CD4-positive, alpha-beta T cell (primary cell): ENCODE results near the gene ZBTB40. TPM values are rescaled to one million over a fixed set of nuclear protein-coding genes. Genes with fewer than 3 reads are reported as not detected.

Source experiments
- ATAC-seq: fragments of 200-7000 bp; cut with Tn5 transposase; one replicate; pipeline ENCODE4 v1.10.0; 2022; ENCODE audit warnings: mild to moderate bottlenecking; ENCODE audit not compliant: poor library complexity
- CTCF ChIA-PET: fragments of 350-600 bp; sonication (Branson Sonifier 250); formaldehyde crosslinking; loops from one replicate; lab custom pipeline; 2021; ENCODE audit warnings: antibody characterized with exemption, inconsistent platforms; lab: Charles Lee
- POLR2A ChIA-PET: fragments of 350-600 bp; sonication (Branson Sonifier 250); formaldehyde crosslinking; loops from one replicate; lab custom pipeline; 2021; ENCODE audit warnings: antibody characterized with exemption, inconsistent platforms; lab: Charles Lee
- DNase-seq, 14 experiments: peaks; one replicate each; pipeline ENCODE4 v3.0.0-alpha.2; 2013 to 2020; ENCODE audit warnings: mixed read lengths in 2 of 14
- H3K27ac ChIP-seq, 2 donors: one replicate each; pipeline versions ENCODE4 v1.5.1 to v1.7.0; 2013; ENCODE audit warnings: low read length in 2 of 2, low read depth in 1 of 2, mild to moderate bottlenecking in 1 of 2
- H3K27me3 ChIP-seq, 2 experiments: 1 replicate in 1 of 2; 2 replicates in 1 of 2; pipeline versions ENCODE4 v1.6.1 to v1.7.0; 2013; ENCODE audit warnings: low read length in 2 of 2, control low read depth in 1 of 2, mild to moderate bottlenecking in 1 of 2, moderate library complexity in 1 of 2; ENCODE audit not compliant: insufficient read depth in 2 of 2, control insufficient read depth in 1 of 2
- H3K36me3 ChIP-seq: one replicate; pipeline ENCODE4 v1.6.1; 2013; ENCODE audit warnings: low read length, control low read depth; ENCODE audit not compliant: insufficient read depth
- H3K4me1 ChIP-seq: one replicate; pipeline ENCODE4 v1.6.1; 2013; ENCODE audit warnings: low read length, control low read depth; ENCODE audit not compliant: insufficient read depth
- H3K4me3 ChIP-seq: one replicate; pipeline ENCODE4 v1.5.1; 2013; ENCODE audit warnings: mild to moderate bottlenecking, low read length, moderate library complexity
- H3K9me3 ChIP-seq, 2 experiments: 1 replicate in 1 of 2; 2 replicates in 1 of 2; pipeline versions ENCODE4 v1.6.1 to v1.7.0; 2013; ENCODE audit warnings: low read length in 2 of 2, mild to moderate bottlenecking in 2 of 2, control low read depth in 1 of 2, moderate library complexity in 1 of 2; ENCODE audit not compliant: control insufficient read depth in 1 of 2, insufficient read depth in 1 of 2
- H3K27ac Mint-ChIP-seq: one replicate; pipeline ENCODE4 v1.8.0; 2020; ENCODE audit warnings: mixed read lengths
- H3K27me3 Mint-ChIP-seq: one replicate; pipeline ENCODE4 v1.8.0; 2021; ENCODE audit warnings: mixed read lengths
- H3K36me3 Mint-ChIP-seq: one replicate; pipeline ENCODE4 v1.8.0; 2021; ENCODE audit warnings: low read depth, mixed read lengths
- H3K4me1 Mint-ChIP-seq: one replicate; pipeline ENCODE4 v1.8.0; 2021; ENCODE audit warnings: low read depth, mixed read lengths
- H3K4me3 Mint-ChIP-seq: one replicate; pipeline ENCODE4 v1.8.0; 2020; ENCODE audit warnings: mild to moderate bottlenecking, mixed read lengths
- H3K9me3 Mint-ChIP-seq: one replicate; pipeline ENCODE4 v1.8.0; 2020; ENCODE audit warnings: mixed read lengths
- intact Hi-C, 2 experiments: fragments of 100-400 bp; cut with DNase I in 1 of 2; cut with micrococcal nuclease in 1 of 2; formaldehyde crosslinking; loops; one replicate each; pipeline versions ENCODE4 v1.15.1 to v1.9.0; 2023 to 2025; cut with DNase I, micrococcal nuclease
- total RNA-seq, 174 experiments: library from RNA in 2 of 174; stranded (reverse) in 2 of 174; gene quantifications; one replicate each; pipeline ENCODE4 v1.2.3 and lab custom pipeline; 2021 to 2026
- TF ChIP-seq, protein P1 (sequence below): fragments of 200-600 bp; IDR thresholded peaks from one replicate; pipeline ENCODE4 v1.8.0; 2022; ENCODE audit warnings: antibody characterized with exemption, mild to moderate bottlenecking

ZBTB40 gene
- total RNA-seq, 2 experiments from 2014 or later, result 28.4 to 30.6 TPM

- ChIA-PET CTCF (no interaction called here), POLR2A (no interaction called here)
- Histone ChIP-seq H3K4me3 (no peak overlapping the region), H3K4me1 (no peaks in the 10 kb centered on the region), H3K9me3 (no peaks in the 10 kb centered on the region), H3K36me3 (peaks cover 76% of the 10 kb centered on the region), H3K27me3 (no peaks in the 10 kb centered on the region), H3K27ac (no peak overlapping the region)
- H3K27ac Mint-ChIP-seq, result no peak overlapping the region
- intact Hi-C loops, result no loop called here
- DNase-seq (no peak), ATAC-seq (no peak)
- TF ChIP-seq, protein P1, sequence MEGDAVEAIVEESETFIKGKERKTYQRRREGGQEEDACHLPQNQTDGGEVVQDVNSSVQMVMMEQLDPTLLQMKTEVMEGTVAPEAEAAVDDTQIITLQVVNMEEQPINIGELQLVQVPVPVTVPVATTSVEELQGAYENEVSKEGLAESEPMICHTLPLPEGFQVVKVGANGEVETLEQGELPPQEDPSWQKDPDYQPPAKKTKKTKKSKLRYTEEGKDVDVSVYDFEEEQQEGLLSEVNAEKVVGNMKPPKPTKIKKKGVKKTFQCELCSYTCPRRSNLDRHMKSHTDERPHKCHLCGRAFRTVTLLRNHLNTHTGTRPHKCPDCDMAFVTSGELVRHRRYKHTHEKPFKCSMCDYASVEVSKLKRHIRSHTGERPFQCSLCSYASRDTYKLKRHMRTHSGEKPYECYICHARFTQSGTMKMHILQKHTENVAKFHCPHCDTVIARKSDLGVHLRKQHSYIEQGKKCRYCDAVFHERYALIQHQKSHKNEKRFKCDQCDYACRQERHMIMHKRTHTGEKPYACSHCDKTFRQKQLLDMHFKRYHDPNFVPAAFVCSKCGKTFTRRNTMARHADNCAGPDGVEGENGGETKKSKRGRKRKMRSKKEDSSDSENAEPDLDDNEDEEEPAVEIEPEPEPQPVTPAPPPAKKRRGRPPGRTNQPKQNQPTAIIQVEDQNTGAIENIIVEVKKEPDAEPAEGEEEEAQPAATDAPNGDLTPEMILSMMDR, result no peak
- no peaks in the 10 kb centered on the region for H3K4me1 Mint-ChIP-seq
- no peak overlapping the region for H3K4me3 Mint-ChIP-seq
- no peaks in the 10 kb centered on the region for H3K27me3 Mint-ChIP-seq
- peaks cover 90% of the 10 kb centered on the region for H3K36me3 Mint-ChIP-seq
- H3K9me3 Mint-ChIP-seq, result no peaks in the 10 kb centered on the region
These were observed 72.8 kb downstream of the ZBTB40 start for GRCh38 chr1:22524481-22524880.

DNA sequence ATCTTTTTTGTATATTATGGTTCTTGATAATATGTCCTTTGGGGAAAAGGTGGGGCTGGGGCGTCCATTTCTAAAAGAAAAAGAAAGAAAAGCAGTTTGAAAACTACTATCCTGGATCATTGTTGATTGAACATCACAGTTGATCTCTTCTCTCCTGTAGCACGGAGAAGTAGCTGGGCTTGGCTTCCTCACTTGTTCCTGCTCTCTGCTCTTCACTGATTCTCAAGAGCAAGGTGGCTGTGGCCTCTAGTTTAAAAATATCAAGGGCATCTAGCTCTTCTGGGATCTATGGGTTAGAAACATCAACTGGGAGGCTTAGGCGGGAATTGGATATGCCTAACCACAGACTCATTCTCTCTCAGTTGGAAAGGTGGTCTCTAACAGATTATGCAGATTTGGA lies 73.6 kb downstream of the ZBTB40 start:
- CTCF ChIA-PET, result no interaction called here
- Histone ChIP-seq H3K27ac (no peak overlapping the region), H3K9me3 (no peaks in the 10 kb centered on the region), H3K36me3 (peaks cover 69% of the 10 kb centered on the region), H3K4me1 (no peaks in the 10 kb centered on the region), H3K27me3 (no peaks in the 10 kb centered on the region), H3K4me3 (no peak overlapping the region)
- Mint-ChIP-seq H3K27me3 (no peaks in the 10 kb centered on the region), H3K27ac (no peak overlapping the region), H3K4me1 (no peaks in the 10 kb centered on the region), H3K36me3 (peaks cover 90% of the 10 kb centered on the region), H3K9me3 (no peaks in the 10 kb centered on the region), H3K4me3 (no peak overlapping the region)
- DNase-seq (no peak), ATAC-seq (no peak)
- intact Hi-C loops, result no loop called here
- TF ChIP-seq, protein P1, result no peak
- POLR2A ChIA-PET, result no interaction called here

- Histone ChIP-seq H3K27ac (no peak overlapping the region), H3K4me3 (no peak overlapping the region), H3K27me3 (no peaks in the 10 kb centered on the region), H3K4me1 (no peaks in the 10 kb centered on the region), H3K9me3 (no peaks in the 10 kb centered on the region), H3K36me3 (peaks cover 66% of the 10 kb centered on the region)
- Mint-ChIP-seq H3K4me1 (no peaks in the 10 kb centered on the region), H3K27ac (no peak overlapping the region), H3K9me3 (no peaks in the 10 kb centered on the region), H3K4me3 (no peak overlapping the region), H3K27me3 (no peaks in the 10 kb centered on the region), H3K36me3 (peaks cover 86% of the 10 kb centered on the region)
- CTCF ChIA-PET, result no interaction called here
- TF ChIP-seq, protein P1, result no peak
- intact Hi-C loops, result no loop called here
- ATAC-seq, result no peak
- no peak for DNase-seq
- POLR2A ChIA-PET, result no interaction called here
These were observed 74.0 kb downstream of the ZBTB40 start for GRCh38 chr1:22525646-22526045.
